WTC11 (cell line): ENCODE data around the gene ORC3. TPM values are rescaled to one million over a fixed set of nuclear protein-coding genes. Genes with fewer than 3 reads are reported as not detected.

Experiments
- ATAC-seq: fragments of 200-7000 bp; cut with Tn5 transposase; 2 replicates; pipeline ENCODE4 v1.10.0; 2021; ENCODE audit warnings: mild to moderate bottlenecking, moderate library complexity
- CTCF ChIA-PET: fragments of 300-600 bp; sonication (Branson Sonifier 250); formaldehyde crosslinking; loops from one replicate; lab custom pipeline; 2021; ENCODE audit warnings: antibody characterized with exemption; lab: Charles Lee
- POLR2A ChIA-PET: fragments of 350-600 bp; sonication (Branson Sonifier 250); formaldehyde crosslinking; loops from one replicate; lab custom pipeline; 2021; ENCODE audit warnings: antibody characterized with exemption; lab: Charles Lee
- DNase-seq: peaks from one replicate; pipeline ENCODE4 v3.0.0; 2021; ENCODE audit warnings: low spot score
- H3K27ac Mint-ChIP-seq: 2 replicates; pipeline ENCODE4 v1.8.0; 2021; ENCODE audit warnings: mixed read lengths
- H3K27me3 Mint-ChIP-seq: 2 replicates; pipeline ENCODE4 v1.8.0; 2021; ENCODE audit warnings: low read depth, mild to moderate bottlenecking, moderate library complexity, mixed read lengths
- H3K36me3 Mint-ChIP-seq: 2 replicates; pipeline ENCODE4 v1.8.0; 2021; ENCODE audit warnings: mixed read lengths
- H3K4me1 Mint-ChIP-seq: 2 replicates; pipeline ENCODE4 v1.8.0; 2022; ENCODE audit warnings: mixed read lengths
- H3K4me3 Mint-ChIP-seq: 2 replicates; pipeline ENCODE4 v1.8.0; 2021; ENCODE audit warnings: mild to moderate bottlenecking, moderate library complexity, mixed read lengths
- H3K9me3 Mint-ChIP-seq: 2 replicates; pipeline ENCODE4 v1.8.0; 2021; ENCODE audit warnings: mixed read lengths
- ATF1 ChIP-seq: sonication (generic); formaldehyde crosslinking; IDR thresholded peaks from 2 replicates; pipeline ENCODE4 v1.8.1; 2023; ENCODE audit warnings: mild to moderate bottlenecking, moderate library complexity, missing genetic modification reagents
- E2F5 ChIP-seq: sonication (generic); formaldehyde crosslinking; IDR thresholded peaks from 2 replicates; pipeline ENCODE4 v1.8.1; 2022; ENCODE audit warnings: mild to moderate bottlenecking, moderate library complexity, missing genetic modification reagents
- ESRRA ChIP-seq: sonication (generic); formaldehyde crosslinking; IDR thresholded peaks from 2 replicates; pipeline ENCODE4 v1.8.1; 2022; ENCODE audit warnings: mild to moderate bottlenecking, missing genetic modification reagents, borderline replicate concordance
- FOXK1 ChIP-seq: sonication (generic); formaldehyde crosslinking; IDR thresholded peaks from 2 replicates; pipeline ENCODE4 v1.8.0; 2022; ENCODE audit warnings: mild to moderate bottlenecking, moderate library complexity, missing genetic modification reagents
- GTF2I ChIP-seq: fragments of 250-450 bp; sonication (Bioruptor Pico); conservative IDR thresholded peaks from 2 replicates; pipeline ENCODE4 v1.4.0; 2021; ENCODE audit warnings: mild to moderate bottlenecking
- JUN ChIP-seq: sonication (generic); formaldehyde crosslinking; IDR thresholded peaks from 2 replicates; pipeline ENCODE4 v1.8.0; 2023; ENCODE audit warnings: mild to moderate bottlenecking, missing genetic modification reagents
- KAT7 ChIP-seq: sonication (generic); formaldehyde crosslinking; IDR thresholded peaks from 2 replicates; pipeline ENCODE4 v1.8.1; 2023; ENCODE audit warnings: missing genetic modification reagents, mild to moderate bottlenecking, borderline replicate concordance
- MYBL2 ChIP-seq: sonication (generic); formaldehyde crosslinking; IDR thresholded peaks from 2 replicates; pipeline ENCODE4 v1.8.1; 2023; ENCODE audit warnings: mild to moderate bottlenecking, moderate library complexity, missing genetic modification reagents
- NR3C1 ChIP-seq: sonication (generic); formaldehyde crosslinking; conservative IDR thresholded peaks from 2 replicates; pipeline ENCODE4 v1.8.1; 2023; ENCODE audit warnings: low read depth, mild to moderate bottlenecking, missing genetic modification reagents
- PRRX2 ChIP-seq: fragments of 250-450 bp; sonication (Bioruptor Pico); IDR thresholded peaks from 2 replicates; pipeline ENCODE4 v1.8.0; 2021; ENCODE audit warnings: mild to moderate bottlenecking
- SP1 ChIP-seq: sonication (generic); formaldehyde crosslinking; conservative IDR thresholded peaks from 2 replicates; pipeline ENCODE4 v1.8.1; 2022; ENCODE audit warnings: missing genetic modification reagents
- TCF7 ChIP-seq: sonication (generic); formaldehyde crosslinking; IDR thresholded peaks from 2 replicates; pipeline ENCODE4 v1.8.0; 2022; ENCODE audit warnings: mild to moderate bottlenecking, low read depth, missing genetic modification reagents, moderate library complexity
- TP53 ChIP-seq: sonication (generic); formaldehyde crosslinking; IDR thresholded peaks from 2 replicates; pipeline ENCODE4 v1.8.1; 2023; ENCODE audit warnings: mild to moderate bottlenecking, missing genetic modification reagents
- ZNF232 ChIP-seq: sonication (generic); formaldehyde crosslinking; IDR thresholded peaks from 2 replicates; pipeline ENCODE4 v1.8.0; 2022; ENCODE audit warnings: mild to moderate bottlenecking, missing genetic modification reagents
- ZNF396 ChIP-seq: fragments of 250-450 bp; sonication (Bioruptor Pico); IDR thresholded peaks from 2 replicates; pipeline ENCODE4 v1.8.0; 2021; ENCODE audit warnings: mild to moderate bottlenecking, moderate library complexity, borderline replicate concordance
- total RNA-seq: library from RNA; stranded (reverse); gene quantifications from 3 replicates; pipeline ENCODE4 v1.2.3, GENCODE V29; 2021
- TF ChIP-seq, protein P1 (sequence below): sonication (generic); formaldehyde crosslinking; IDR thresholded peaks from 2 replicates; pipeline ENCODE4 v1.8.0; 2022; ENCODE audit warnings: mild to moderate bottlenecking, missing genetic modification reagents
- TF ChIP-seq, protein P2 (sequence below): fragments of 250-450 bp; sonication (Bioruptor Pico); IDR thresholded peaks from 2 replicates; pipeline ENCODE4 v1.8.0; 2021; ENCODE audit warnings: mild to moderate bottlenecking
- TF ChIP-seq, protein P3 (sequence below): fragments of 250-450 bp; sonication (Bioruptor Pico); IDR thresholded peaks from 2 replicates; pipeline ENCODE4 v1.9.0; 2021; ENCODE audit warnings: mild to moderate bottlenecking, borderline replicate concordance
- TF ChIP-seq, protein P4 (sequence below): fragments of 250-450 bp; sonication (Bioruptor Pico); conservative IDR thresholded peaks from 2 replicates; pipeline ENCODE4 v1.9.0; 2021; ENCODE audit warnings: mild to moderate bottlenecking
- TF ChIP-seq, protein P5 (sequence below): sonication (generic); formaldehyde crosslinking; IDR thresholded peaks from 2 replicates; pipeline ENCODE4 v1.8.1; 2023; ENCODE audit warnings: mild to moderate bottlenecking, missing genetic modification reagents

The ORC3 gene
- total RNA-seq, 1 experiment from 2014 or later: 50.7 TPM

DNA sequence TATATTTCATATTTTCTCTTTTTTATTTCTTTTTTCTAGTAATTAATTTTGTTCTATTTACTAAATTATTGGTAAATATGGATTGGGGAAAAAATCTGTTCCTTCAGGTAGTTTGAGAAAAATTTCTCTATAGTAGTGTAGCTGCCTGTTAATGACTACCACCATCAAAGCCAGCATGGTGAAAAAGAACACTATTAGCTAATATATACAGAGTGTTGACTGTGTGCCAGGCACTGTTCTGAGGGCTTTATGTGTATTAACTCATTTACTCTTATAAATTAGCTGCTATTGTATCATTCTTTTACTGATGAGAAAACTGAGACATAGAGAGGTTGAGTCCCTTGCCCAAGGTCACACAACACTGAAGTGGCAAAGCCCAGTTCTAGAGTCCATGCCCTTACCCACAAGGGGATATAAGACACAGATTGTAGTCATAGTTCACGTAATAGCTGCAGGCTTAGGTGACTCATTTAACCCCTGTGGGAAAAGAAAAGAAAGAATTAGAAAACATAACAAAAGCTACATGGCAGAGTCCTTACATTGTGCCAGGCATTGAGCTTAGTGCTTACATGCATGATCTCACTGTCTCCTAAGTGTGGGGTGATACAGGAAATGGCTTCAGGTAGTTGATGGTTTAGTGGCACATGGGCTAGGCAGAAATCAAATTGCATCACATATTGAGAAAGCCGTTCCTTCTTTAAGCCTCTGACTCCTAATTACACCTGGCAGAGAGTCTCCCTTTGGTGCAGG, 124.3 kb downstream of the ORC3 start:
- DNase-seq (no peak), ATAC-seq (peak; percentile 41; the same call in 1 of the 2 replicates)
- ChIA-PET POLR2A (interaction anchor here (0.6 to 1.0 kb wide), 3 partner anchors 12 to 78 kb away, joined by 3 to 4 read pairs (median 3); partner anchors contain the start of gene AKIRIN2), CTCF (no interaction called here)
- no peaks in the 10 kb centered on the region for H3K36me3 Mint-ChIP-seq
- peaks cover 14% of the 10 kb centered on the region for H3K4me1 Mint-ChIP-seq
- no peaks in the 10 kb centered on the region for H3K27me3 Mint-ChIP-seq
- H3K4me3 Mint-ChIP-seq: no peak overlapping the region
- H3K9me3 Mint-ChIP-seq: no peaks in the 10 kb centered on the region
- TF ChIP-seq, protein P1, sequence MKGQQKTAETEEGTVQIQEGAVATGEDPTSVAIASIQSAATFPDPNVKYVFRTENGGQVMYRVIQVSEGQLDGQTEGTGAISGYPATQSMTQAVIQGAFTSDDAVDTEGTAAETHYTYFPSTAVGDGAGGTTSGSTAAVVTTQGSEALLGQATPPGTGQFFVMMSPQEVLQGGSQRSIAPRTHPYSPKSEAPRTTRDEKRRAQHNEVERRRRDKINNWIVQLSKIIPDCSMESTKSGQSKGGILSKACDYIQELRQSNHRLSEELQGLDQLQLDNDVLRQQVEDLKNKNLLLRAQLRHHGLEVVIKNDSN (CRISPR knock-in tag): no peak
- TF ChIP-seq ATF1 (CRISPR knock-in tag) (no peak), JUN (no peak), E2F5 (CRISPR knock-in tag) (no peak), TP53 (CRISPR knock-in tag) (no peak), KAT7 (CRISPR knock-in tag) (no peak), PRRX2 (CRISPR knock-in tag) (no peak), ESRRA (CRISPR knock-in tag) (no peak), MYBL2 (CRISPR knock-in tag) (no peak), SP1 (no peak), ZNF396 (CRISPR knock-in tag) (no peak), TCF7 (CRISPR knock-in tag) (no peak), FOXK1 (CRISPR knock-in tag) (no peak), NR3C1 (CRISPR knock-in tag) (no peak), GTF2I (no peak), ZNF232 (CRISPR knock-in tag) (no peak)
- TF ChIP-seq, protein P2, sequence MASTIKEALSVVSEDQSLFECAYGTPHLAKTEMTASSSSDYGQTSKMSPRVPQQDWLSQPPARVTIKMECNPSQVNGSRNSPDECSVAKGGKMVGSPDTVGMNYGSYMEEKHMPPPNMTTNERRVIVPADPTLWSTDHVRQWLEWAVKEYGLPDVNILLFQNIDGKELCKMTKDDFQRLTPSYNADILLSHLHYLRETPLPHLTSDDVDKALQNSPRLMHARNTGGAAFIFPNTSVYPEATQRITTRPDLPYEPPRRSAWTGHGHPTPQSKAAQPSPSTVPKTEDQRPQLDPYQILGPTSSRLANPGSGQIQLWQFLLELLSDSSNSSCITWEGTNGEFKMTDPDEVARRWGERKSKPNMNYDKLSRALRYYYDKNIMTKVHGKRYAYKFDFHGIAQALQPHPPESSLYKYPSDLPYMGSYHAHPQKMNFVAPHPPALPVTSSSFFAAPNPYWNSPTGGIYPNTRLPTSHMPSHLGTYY (CRISPR knock-in tag): no peak
- TF ChIP-seq, protein P3, sequence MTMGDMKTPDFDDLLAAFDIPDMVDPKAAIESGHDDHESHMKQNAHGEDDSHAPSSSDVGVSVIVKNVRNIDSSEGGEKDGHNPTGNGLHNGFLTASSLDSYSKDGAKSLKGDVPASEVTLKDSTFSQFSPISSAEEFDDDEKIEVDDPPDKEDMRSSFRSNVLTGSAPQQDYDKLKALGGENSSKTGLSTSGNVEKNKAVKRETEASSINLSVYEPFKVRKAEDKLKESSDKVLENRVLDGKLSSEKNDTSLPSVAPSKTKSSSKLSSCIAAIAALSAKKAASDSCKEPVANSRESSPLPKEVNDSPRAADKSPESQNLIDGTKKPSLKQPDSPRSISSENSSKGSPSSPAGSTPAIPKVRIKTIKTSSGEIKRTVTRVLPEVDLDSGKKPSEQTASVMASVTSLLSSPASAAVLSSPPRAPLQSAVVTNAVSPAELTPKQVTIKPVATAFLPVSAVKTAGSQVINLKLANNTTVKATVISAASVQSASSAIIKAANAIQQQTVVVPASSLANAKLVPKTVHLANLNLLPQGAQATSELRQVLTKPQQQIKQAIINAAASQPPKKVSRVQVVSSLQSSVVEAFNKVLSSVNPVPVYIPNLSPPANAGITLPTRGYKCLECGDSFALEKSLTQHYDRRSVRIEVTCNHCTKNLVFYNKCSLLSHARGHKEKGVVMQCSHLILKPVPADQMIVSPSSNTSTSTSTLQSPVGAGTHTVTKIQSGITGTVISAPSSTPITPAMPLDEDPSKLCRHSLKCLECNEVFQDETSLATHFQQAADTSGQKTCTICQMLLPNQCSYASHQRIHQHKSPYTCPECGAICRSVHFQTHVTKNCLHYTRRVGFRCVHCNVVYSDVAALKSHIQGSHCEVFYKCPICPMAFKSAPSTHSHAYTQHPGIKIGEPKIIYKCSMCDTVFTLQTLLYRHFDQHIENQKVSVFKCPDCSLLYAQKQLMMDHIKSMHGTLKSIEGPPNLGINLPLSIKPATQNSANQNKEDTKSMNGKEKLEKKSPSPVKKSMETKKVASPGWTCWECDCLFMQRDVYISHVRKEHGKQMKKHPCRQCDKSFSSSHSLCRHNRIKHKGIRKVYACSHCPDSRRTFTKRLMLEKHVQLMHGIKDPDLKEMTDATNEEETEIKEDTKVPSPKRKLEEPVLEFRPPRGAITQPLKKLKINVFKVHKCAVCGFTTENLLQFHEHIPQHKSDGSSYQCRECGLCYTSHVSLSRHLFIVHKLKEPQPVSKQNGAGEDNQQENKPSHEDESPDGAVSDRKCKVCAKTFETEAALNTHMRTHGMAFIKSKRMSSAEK (CRISPR knock-in tag): no peak
- TF ChIP-seq, protein P4, sequence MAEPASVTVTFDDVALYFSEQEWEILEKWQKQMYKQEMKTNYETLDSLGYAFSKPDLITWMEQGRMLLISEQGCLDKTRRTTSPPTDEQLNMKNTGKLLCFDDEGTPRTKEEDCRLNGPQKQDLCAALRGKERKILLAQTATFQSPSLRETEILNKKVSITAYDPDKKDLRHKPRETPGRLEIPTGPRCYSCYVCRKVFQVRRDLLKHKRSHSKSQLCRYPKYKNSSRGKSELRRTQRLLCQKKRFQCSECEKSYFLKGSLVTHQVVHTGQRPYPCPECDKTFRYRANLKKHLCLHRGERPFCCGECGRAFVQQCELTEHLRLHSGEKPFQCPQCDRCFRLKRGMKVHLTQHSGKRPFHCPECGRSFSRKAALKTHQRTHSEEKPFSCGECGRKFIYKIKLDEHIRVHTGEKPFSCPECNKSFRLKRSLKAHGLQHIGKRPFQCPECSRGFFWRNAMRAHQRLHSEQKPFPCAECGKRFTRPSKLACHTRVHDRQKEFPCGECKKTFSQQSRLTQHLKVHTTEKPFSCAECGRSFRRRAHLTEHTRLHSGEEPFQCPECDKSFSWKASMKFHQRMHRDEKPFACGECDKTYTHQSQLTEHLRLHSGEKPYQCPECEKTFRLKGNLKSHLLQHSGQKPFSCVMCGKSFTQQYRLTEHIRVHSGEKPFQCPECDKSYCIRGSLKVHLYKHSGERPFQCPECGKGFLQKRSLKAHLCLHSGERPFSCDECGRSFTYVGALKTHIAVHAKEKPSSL (CRISPR knock-in tag): no peak
- TF ChIP-seq, protein P5, sequence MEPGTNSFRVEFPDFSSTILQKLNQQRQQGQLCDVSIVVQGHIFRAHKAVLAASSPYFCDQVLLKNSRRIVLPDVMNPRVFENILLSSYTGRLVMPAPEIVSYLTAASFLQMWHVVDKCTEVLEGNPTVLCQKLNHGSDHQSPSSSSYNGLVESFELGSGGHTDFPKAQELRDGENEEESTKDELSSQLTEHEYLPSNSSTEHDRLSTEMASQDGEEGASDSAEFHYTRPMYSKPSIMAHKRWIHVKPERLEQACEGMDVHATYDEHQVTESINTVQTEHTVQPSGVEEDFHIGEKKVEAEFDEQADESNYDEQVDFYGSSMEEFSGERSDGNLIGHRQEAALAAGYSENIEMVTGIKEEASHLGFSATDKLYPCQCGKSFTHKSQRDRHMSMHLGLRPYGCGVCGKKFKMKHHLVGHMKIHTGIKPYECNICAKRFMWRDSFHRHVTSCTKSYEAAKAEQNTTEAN: no peak
- no peak overlapping the region for H3K27ac Mint-ChIP-seq
